RWPE2 (cell line): Measurements from ENCODE around the gene TRPT1.

Source experiments
- ATAC-seq: fragments of 200-7000 bp; cut with Tn5 transposase; 3 replicates; pipeline ENCODE4 v1.9.1; 2021; ENCODE audit warnings: low read depth
- DNase-seq: peaks from one replicate; pipeline ENCODE4 v3.0.0-alpha.2; 2020; ENCODE audit warnings: low spot score
- H3K27ac ChIP-seq: fragments of 450-650 bp; 2 replicates; pipeline ENCODE4 v1.5.1; 2017; ENCODE audit warnings: mild to moderate bottlenecking; ENCODE audit not compliant: poor library complexity, severe bottlenecking
- H3K27me3 ChIP-seq: fragments of 250-450 bp; sonication (Bioruptor Pico); 2 replicates; pipeline ENCODE4 v1.5.1; 2021; ENCODE audit warnings: mild to moderate bottlenecking, moderate library complexity; ENCODE audit not compliant: insufficient read depth, poor library complexity, severe bottlenecking
- H3K36me3 ChIP-seq: fragments of 250-450 bp; sonication (Bioruptor Pico); 2 replicates; pipeline ENCODE4 v1.5.1; 2020; ENCODE audit warnings: low read depth, mild to moderate bottlenecking, moderate library complexity
- H3K4me1 ChIP-seq: fragments of 250-450 bp; sonication (Bioruptor Pico); 2 replicates; pipeline ENCODE4 v1.5.1; 2021; ENCODE audit warnings: mild to moderate bottlenecking, moderate library complexity; ENCODE audit not compliant: insufficient read depth, poor library complexity, severe bottlenecking
- H3K4me3 ChIP-seq: fragments of 250-450 bp; sonication (Bioruptor Pico); 2 replicates; pipeline ENCODE4 v1.5.1; 2021; ENCODE audit warnings: mild to moderate bottlenecking, moderate library complexity; ENCODE audit not compliant: severe bottlenecking
- H3K9me3 ChIP-seq: fragments of 250-450 bp; sonication (Bioruptor Pico); 2 replicates; pipeline ENCODE4 v1.5.1; 2021; ENCODE audit warnings: mild to moderate bottlenecking, moderate library complexity; ENCODE audit not compliant: severe bottlenecking
- CTCF ChIP-seq: fragments of 450-650 bp; IDR thresholded peaks from one replicate; pipeline ENCODE4 v1.5.1; 2017; ENCODE audit warnings: mild to moderate bottlenecking, moderate library complexity; ENCODE audit not compliant: poor library complexity, severe bottlenecking

The TRPT1 gene

GRCh38 chr11:64225608-64226506, at the start of gene TRPT1, which contains the start of gene NUDT22:
Gene TRPT1 (minus strand): TSS chr11:64226186. CDS start chr11:64225860, 326 bp downstream.
Gene NUDT22 (plus strand): TSS chr11:64226274. CDS start chr11:64226653, 379 bp downstream.
- H3K4me1 ChIP-seq = peaks cover 8% of the 10 kb centered on the region

GRCh38 chr11:64275031-64275800, 49.2 kb upstream of the TRPT1 start:
- Histone ChIP-seq H3K4me3 (no peak overlapping the region), H3K36me3 (peaks cover 21% of the 10 kb centered on the region)
- ATAC-seq = no peak

More at GRCh38 chr11:64225608-64226506, at the start of gene TRPT1, which contains the start of gene NUDT22:
- peak; percentile 60 for ATAC-seq
- H3K9me3 ChIP-seq = no peaks in the 10 kb centered on the region
- peak; percentile 43 for TF ChIP-seq CTCF
- peak within 1 kb of the TSS; percentile 53 for H3K4me3 ChIP-seq
- H3K36me3 ChIP-seq = no peaks in the 10 kb centered on the region
- peak within 1 kb of the TSS; percentile 68 for H3K27ac ChIP-seq
- H3K27me3 ChIP-seq = no peaks in the 10 kb centered on the region
- peak; percentile 77 for DNase-seq

GRCh38 chr11:64269540-64270220, 43.7 kb upstream of the TRPT1 start:
- Histone ChIP-seq H3K27me3 (no peaks in the 10 kb centered on the region), H3K36me3 (peaks cover 16% of the 10 kb centered on the region), H3K4me3 (peak overlapping the region; percentile 38), H3K9me3 (no peaks in the 10 kb centered on the region), H3K27ac (peak overlapping the region; percentile 92), H3K4me1 (peaks cover 19% of the 10 kb centered on the region)
- DNase-seq = peak; percentile 96
- no peak for TF ChIP-seq CTCF
- peak; percentile 77 for ATAC-seq

More at GRCh38 chr11:64275031-64275800, 49.2 kb upstream of the TRPT1 start:
- Histone ChIP-seq H3K4me1 (peaks cover 18% of the 10 kb centered on the region), H3K27ac (peak overlapping the region; percentile 86), H3K9me3 (no peaks in the 10 kb centered on the region), H3K27me3 (no peaks in the 10 kb centered on the region)
- no peak for TF ChIP-seq CTCF
- no peak for DNase-seq

- peaks cover 22% of the 10 kb centered on the region for H3K36me3 ChIP-seq
These were observed 43.0 kb upstream of the TRPT1 start for GRCh38 chr11:64268893-64269539.

More at GRCh38 chr11:64268893-64269539, 43.0 kb upstream of the TRPT1 start:
- ATAC-seq (peak; percentile 8), DNase-seq (no peak)
- Histone ChIP-seq H3K4me1 (peaks cover 19% of the 10 kb centered on the region), H3K4me3 (peak overlapping the region; percentile 38), H3K27me3 (no peaks in the 10 kb centered on the region), H3K9me3 (no peaks in the 10 kb centered on the region), H3K27ac (peak overlapping the region; percentile 92)
- TF ChIP-seq CTCF = peak; percentile 19
